GM20000 (cell line): ENCODE measurements around the gene PANK1.

Experiments used
- DNase-seq: peaks from one replicate; pipeline ENCODE4 v3.0.0; 2012; ENCODE audit warnings: low spot score
- CTCF ChIP-seq: IDR thresholded peaks from 2 replicates; pipeline ENCODE4 v1.5.1; 2012; ENCODE audit warnings: mild to moderate bottlenecking, control low read depth; ENCODE audit errors: extremely low read depth, missing control alignments

Gene PANK1

GRCh38 chr10:89652806-89653370 is 7.8 kb upstream of the PANK1 start:
- TF ChIP-seq CTCF = no peak
- DNase-seq = no peak

DNA sequence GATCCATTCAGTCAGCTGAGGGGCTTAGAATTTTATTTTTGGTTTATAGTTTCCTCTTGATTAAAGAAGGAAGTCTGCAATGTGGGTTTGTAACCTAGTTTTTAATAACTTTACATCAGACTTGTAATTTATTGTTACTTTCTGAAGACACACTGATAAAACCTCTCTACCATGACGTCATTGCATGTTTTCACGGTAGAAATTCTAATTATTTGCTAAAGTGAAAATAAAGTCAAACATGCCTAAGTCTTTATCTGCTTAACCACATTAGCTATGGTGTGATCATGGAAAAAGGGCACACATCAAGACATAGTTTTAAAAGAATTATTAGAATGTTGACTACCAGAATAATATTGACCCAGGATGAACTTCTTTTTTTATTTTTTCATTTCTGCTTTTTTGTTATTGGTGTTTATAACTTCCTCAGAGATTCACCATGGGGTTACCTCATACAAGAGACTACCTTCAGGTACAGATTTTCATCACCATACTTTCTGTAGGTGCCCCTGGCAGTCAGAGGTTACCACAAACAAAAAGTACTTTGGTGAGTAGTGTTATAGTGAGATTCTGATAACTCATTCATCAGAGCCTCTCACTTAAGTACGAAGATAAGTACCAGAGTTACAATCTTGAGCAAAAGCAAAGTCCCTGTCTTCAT is 7.0 kb upstream of the PANK1 start:
- TF ChIP-seq CTCF = no peak
- peak; percentile 45 for DNase-seq

GRCh38 chr10:89651205-89651915 is 6.3 kb upstream of the PANK1 start:
- no peak for DNase-seq
- TF ChIP-seq CTCF = no peak

DNA sequence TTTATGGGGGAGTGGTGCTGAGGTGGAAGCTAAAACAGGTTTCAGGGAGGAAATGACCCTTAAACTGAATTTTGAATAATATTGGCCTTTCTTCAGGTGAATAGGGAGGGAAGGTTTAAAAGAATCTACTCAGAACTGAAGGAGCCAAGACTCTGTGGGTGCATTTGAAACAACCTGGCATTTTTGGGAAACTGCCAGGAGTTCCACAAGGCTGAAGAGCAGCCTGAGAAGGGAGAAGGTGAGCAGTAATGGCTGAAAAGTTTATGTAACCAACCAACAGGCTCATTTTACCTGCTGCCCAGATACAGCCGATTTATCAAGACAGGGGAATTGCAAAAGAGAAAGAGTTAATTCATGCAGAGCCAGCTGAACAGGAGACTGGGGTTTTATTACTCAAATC is 4.0 kb upstream of the PANK1 start:
- no peak for DNase-seq

GRCh38 chr10:89648074-89648473 is 3.0 kb upstream of the PANK1 start:
- TF ChIP-seq CTCF = no peak
- DNase-seq = no peak

More for the DNA sequence above, 4.0 kb upstream of the PANK1 start:
- TF ChIP-seq CTCF = no peak

DNA sequence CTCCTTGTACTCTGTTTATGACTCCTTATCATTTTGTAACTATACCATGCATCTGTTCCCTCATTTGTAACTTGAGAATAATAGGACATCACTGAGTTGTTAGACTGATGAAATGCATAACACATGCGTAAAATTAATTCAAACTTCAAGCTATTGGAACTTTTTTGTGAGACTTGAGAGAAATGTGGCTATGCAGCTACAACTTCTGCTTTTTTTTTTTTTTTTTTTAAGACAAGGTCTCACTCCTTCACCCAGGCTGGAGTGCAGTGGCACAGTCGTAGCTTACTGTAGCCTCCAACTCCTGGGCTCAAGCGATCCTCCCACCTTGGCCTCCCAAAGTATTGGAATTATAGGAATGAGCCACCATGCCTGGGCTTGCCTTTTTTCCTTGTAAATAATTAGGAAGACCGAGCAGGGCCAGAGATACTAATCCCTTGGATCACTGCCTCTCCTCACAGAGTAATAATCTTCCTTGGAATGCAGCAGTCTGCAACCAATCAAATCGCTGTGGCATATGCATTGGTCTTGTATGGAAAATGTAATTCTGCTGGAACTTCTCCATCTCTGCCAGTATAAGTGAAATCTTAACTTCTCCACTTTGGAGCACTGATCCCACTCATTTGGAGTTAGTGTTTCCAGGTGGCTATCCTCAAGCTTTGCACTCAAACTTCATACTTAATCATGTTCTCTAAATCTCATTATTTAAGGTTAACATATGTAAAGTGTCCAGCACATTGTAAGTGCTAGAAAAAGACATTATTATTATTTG is 2.0 kb upstream of the PANK1 start:
- no peak for DNase-seq
- TF ChIP-seq CTCF = no peak
